Measurements from ENCODE around the gene ARSB. TPM values are rescaled to one million over a fixed set of nuclear protein-coding genes. Genes with fewer than 3 reads are reported as not detected.

ARSB gene
- total RNA-seq, 1 experiment from 2014 or later = 18.1 TPM

GRCh38 chr5:78798673-78799029 lies 186.5 kb downstream of the ARSB start:
- ChIA-PET POLR2A (no interaction called here), CTCF (no interaction called here)
- Histone ChIP-seq H3K9me3 (ENCODE audit: control insufficient read depth, insufficient read depth, low read depth, low read length) (no peaks in the 10 kb centered on the region), H3K36me3 (ENCODE audit: control insufficient read depth, insufficient read depth, low read length) (no peaks in the 10 kb centered on the region), H3K4me3 (ENCODE audit: low read depth in 2 of 2, low read length in 2 of 2) (no peak overlapping the region), H3K27me3 (ENCODE audit: control insufficient read depth, insufficient read depth, low read length) (no peaks in the 10 kb centered on the region), H3K27ac (ENCODE audit: low read length) (no peak overlapping the region), H3K4me1 (ENCODE audit: control insufficient read depth, insufficient read depth, low read length) (no peaks in the 10 kb centered on the region)
- no TSS peak for BruUV-seq (replicated peaks)
- TF ChIP-seq TCF7L2 (IDR thresholded peaks at IDR 0.05; ENCODE audit: low read depth, low read length) = no peak
- no peak for TF ChIP-seq POLR2AphosphoS5 (IDR thresholded peaks at IDR 0.05; ENCODE audit: low read depth, low read length)
- TF ChIP-seq REST (IDR thresholded peaks at IDR 0.05; ENCODE audit: insufficient read depth in 1 of 2, low read depth in 2 of 2, low read length in 1 of 2) = no peak
- no peak for TF ChIP-seq CTCF (IDR thresholded peaks at IDR 0.05)
- intact Hi-C loops (cut with micrococcal nuclease; ENCODE audit: unreplicated experiment) = no loop called here
- no peak for DNase-seq (ENCODE audit: low read depth, low spot score)
- no peak for ATAC-seq
- in situ Hi-C loops (cut with HindIII; ENCODE audit: low pct_unique_long_range_greater_than_20kb, low sequenced_read_pairs) = no loop called here

GRCh38 chr5:78797936-78798672 lies 187.0 kb downstream of the ARSB start:
- no TSS peak for BruUV-seq (replicated peaks)
- TF ChIP-seq TCF7L2 (IDR thresholded peaks at IDR 0.05; ENCODE audit: low read depth, low read length) = no peak
- no peak for TF ChIP-seq REST (IDR thresholded peaks at IDR 0.05; ENCODE audit: insufficient read depth in 1 of 2, low read depth in 2 of 2, low read length in 1 of 2)
- TF ChIP-seq SIN3A (IDR thresholded peaks at IDR 0.05; ENCODE audit: borderline replicate concordance, insufficient read depth, low read depth, low read length) = no peak
- no peak for TF ChIP-seq POLR2AphosphoS5 (IDR thresholded peaks at IDR 0.05; ENCODE audit: low read depth, low read length)
- no peak for TF ChIP-seq CTCF (IDR thresholded peaks at IDR 0.05)
- H3K4me1 ChIP-seq (ENCODE audit: control insufficient read depth, insufficient read depth, low read length) = no peaks in the 10 kb centered on the region
- ATAC-seq = no peak
- H3K4me3 ChIP-seq (ENCODE audit: low read depth in 2 of 2, low read length in 2 of 2) = no peak overlapping the region
- no peaks in the 10 kb centered on the region for H3K27me3 ChIP-seq (ENCODE audit: control insufficient read depth, insufficient read depth, low read length)
- no peak overlapping the region for H3K27ac ChIP-seq (ENCODE audit: low read length)
- intact Hi-C loops (cut with micrococcal nuclease; ENCODE audit: unreplicated experiment) (no loop called here), in situ Hi-C loops (cut with HindIII; ENCODE audit: low pct_unique_long_range_greater_than_20kb, low sequenced_read_pairs) (no loop called here)
- DNase-seq (ENCODE audit: low read depth, low spot score) = no peak
- POLR2A ChIA-PET = no interaction called here
- H3K9me3 ChIP-seq (ENCODE audit: control insufficient read depth, insufficient read depth, low read depth, low read length) = no peaks in the 10 kb centered on the region
- CTCF ChIA-PET = no interaction called here
- no peaks in the 10 kb centered on the region for H3K36me3 ChIP-seq (ENCODE audit: control insufficient read depth, insufficient read depth, low read length)
